ENCODE data around the gene ANKRD33B.

ANKRD33B gene

GRCh38 chr5:10537624-10538023, 26.2 kb upstream of the ANKRD33B start:
- DNase-seq (ENCODE audit: low read depth): no peak

DNA sequence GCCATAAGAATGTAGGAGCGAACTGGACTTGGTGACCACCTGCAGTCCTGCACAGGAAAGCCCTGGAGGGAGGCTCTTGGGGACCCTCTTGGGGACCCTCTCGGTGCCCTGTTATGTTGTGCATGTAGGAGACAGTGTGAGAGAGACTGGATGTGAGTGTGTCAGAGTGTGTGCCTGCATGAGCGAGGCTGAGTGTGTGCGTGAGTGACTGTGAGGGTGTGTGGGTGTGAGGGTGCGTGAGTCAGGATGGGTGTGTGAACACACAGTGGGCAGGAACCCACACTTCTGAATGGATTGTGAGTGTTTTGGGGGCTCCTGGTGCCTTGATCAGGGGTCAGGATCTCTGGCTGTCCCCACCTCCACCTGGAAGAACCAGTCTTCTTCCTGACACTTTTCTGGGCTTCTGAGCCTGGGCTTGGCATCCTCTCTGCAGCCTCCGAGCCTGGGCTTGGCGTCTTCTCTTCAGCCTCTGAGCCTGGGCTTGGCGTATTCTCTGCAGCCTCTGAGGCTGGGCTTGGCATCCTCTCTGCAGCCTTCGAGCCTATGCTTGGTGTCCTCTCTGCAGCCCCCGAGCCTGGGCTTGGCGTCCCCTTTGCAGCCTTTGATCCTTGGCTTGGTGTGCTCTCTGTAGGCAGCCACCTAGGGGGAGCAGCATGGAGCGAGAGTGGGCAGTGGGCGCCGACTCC, 25.6 kb upstream of the ANKRD33B start:
- DNase-seq (ENCODE audit: low read depth): no peak
- no peak overlapping the region for H3K4me3 ChIP-seq (ENCODE audit: low read length)
- TF ChIP-seq, protein P1, sequence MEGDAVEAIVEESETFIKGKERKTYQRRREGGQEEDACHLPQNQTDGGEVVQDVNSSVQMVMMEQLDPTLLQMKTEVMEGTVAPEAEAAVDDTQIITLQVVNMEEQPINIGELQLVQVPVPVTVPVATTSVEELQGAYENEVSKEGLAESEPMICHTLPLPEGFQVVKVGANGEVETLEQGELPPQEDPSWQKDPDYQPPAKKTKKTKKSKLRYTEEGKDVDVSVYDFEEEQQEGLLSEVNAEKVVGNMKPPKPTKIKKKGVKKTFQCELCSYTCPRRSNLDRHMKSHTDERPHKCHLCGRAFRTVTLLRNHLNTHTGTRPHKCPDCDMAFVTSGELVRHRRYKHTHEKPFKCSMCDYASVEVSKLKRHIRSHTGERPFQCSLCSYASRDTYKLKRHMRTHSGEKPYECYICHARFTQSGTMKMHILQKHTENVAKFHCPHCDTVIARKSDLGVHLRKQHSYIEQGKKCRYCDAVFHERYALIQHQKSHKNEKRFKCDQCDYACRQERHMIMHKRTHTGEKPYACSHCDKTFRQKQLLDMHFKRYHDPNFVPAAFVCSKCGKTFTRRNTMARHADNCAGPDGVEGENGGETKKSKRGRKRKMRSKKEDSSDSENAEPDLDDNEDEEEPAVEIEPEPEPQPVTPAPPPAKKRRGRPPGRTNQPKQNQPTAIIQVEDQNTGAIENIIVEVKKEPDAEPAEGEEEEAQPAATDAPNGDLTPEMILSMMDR (conservative IDR thresholded peaks at IDR 0.05; ENCODE audit: low read depth, low read length): no peak

More at GRCh38 chr5:10537624-10538023, 26.2 kb upstream of the ANKRD33B start:
- TF ChIP-seq, protein P1 (conservative IDR thresholded peaks at IDR 0.05; ENCODE audit: low read depth, low read length): no peak
- H3K4me3 ChIP-seq (ENCODE audit: low read length): no peak overlapping the region

GRCh38 chr5:10538789-10539686, 24.8 kb upstream of the ANKRD33B start:
- no peak overlapping the region for H3K4me3 ChIP-seq (ENCODE audit: low read length)
- TF ChIP-seq, protein P1 (conservative IDR thresholded peaks at IDR 0.05; ENCODE audit: low read depth, low read length): no peak
- DNase-seq (ENCODE audit: low read depth): no peak

GRCh38 chr5:10539687-10539998, 24.2 kb upstream of the ANKRD33B start:
- no peak for DNase-seq (ENCODE audit: low read depth)
- TF ChIP-seq, protein P1 (conservative IDR thresholded peaks at IDR 0.05; ENCODE audit: low read depth, low read length): no peak
- H3K4me3 ChIP-seq (ENCODE audit: low read length): no peak overlapping the region

- no peak overlapping the region for H3K4me3 ChIP-seq (ENCODE audit: low read length)
- DNase-seq (ENCODE audit: low read depth): no peak
- TF ChIP-seq, protein P1 (conservative IDR thresholded peaks at IDR 0.05; ENCODE audit: low read depth, low read length): no peak
Observed at GRCh38 chr5:10540036-10540544, 23.8 kb upstream of the ANKRD33B start.

GRCh38 chr5:10540951-10541646, 22.8 kb upstream of the ANKRD33B start:
- no peak for DNase-seq (ENCODE audit: low read depth)
- no peak overlapping the region for H3K4me3 ChIP-seq (ENCODE audit: low read length)
- TF ChIP-seq, protein P1 (conservative IDR thresholded peaks at IDR 0.05; ENCODE audit: low read depth, low read length): no peak

All from retinal pigment epithelial cell (primary cell).